WTC11 (cell line): ENCODE measurements around the gene SLU7. TPM values are rescaled to one million over a fixed set of nuclear protein-coding genes. Genes with fewer than 3 reads are reported as not detected.

Source experiments
- ATAC-seq: fragments of 200-7000 bp; cut with Tn5 transposase; 2 replicates; pipeline ENCODE4 v1.10.0; 2021; ENCODE audit warnings: mild to moderate bottlenecking, moderate library complexity
- CTCF ChIA-PET: fragments of 300-600 bp; sonication (Branson Sonifier 250); formaldehyde crosslinking; loops from one replicate; lab custom pipeline; 2021; ENCODE audit warnings: antibody characterized with exemption; lab: Charles Lee
- POLR2A ChIA-PET: fragments of 350-600 bp; sonication (Branson Sonifier 250); formaldehyde crosslinking; loops from one replicate; lab custom pipeline; 2021; ENCODE audit warnings: antibody characterized with exemption; lab: Charles Lee
- DNase-seq: peaks from one replicate; pipeline ENCODE4 v3.0.0; 2021; ENCODE audit warnings: low spot score
- H3K27ac Mint-ChIP-seq: 2 replicates; pipeline ENCODE4 v1.8.0; 2021; ENCODE audit warnings: mixed read lengths
- H3K27me3 Mint-ChIP-seq: 2 replicates; pipeline ENCODE4 v1.8.0; 2021; ENCODE audit warnings: low read depth, mild to moderate bottlenecking, moderate library complexity, mixed read lengths
- H3K36me3 Mint-ChIP-seq: 2 replicates; pipeline ENCODE4 v1.8.0; 2021; ENCODE audit warnings: mixed read lengths
- H3K4me1 Mint-ChIP-seq: 2 replicates; pipeline ENCODE4 v1.8.0; 2022; ENCODE audit warnings: mixed read lengths
- H3K4me3 Mint-ChIP-seq: 2 replicates; pipeline ENCODE4 v1.8.0; 2021; ENCODE audit warnings: mild to moderate bottlenecking, moderate library complexity, mixed read lengths
- H3K9me3 Mint-ChIP-seq: 2 replicates; pipeline ENCODE4 v1.8.0; 2021; ENCODE audit warnings: mixed read lengths
- CREB1 ChIP-seq: sonication (generic); formaldehyde crosslinking; IDR thresholded peaks from 2 replicates; pipeline ENCODE4 v1.8.0; 2023; ENCODE audit warnings: mild to moderate bottlenecking, missing genetic modification reagents
- ETV6 ChIP-seq: sonication (generic); formaldehyde crosslinking; IDR thresholded peaks from 2 replicates; pipeline ENCODE4 v1.8.1; 2022; ENCODE audit warnings: mild to moderate bottlenecking, missing genetic modification reagents
- FOXK1 ChIP-seq: sonication (generic); formaldehyde crosslinking; IDR thresholded peaks from 2 replicates; pipeline ENCODE4 v1.8.0; 2022; ENCODE audit warnings: mild to moderate bottlenecking, moderate library complexity, missing genetic modification reagents
- HMGA2 ChIP-seq: fragments of 250-450 bp; sonication (Bioruptor Pico); IDR thresholded peaks from 2 replicates; pipeline ENCODE4 v1.4.0; 2021; ENCODE audit warnings: mild to moderate bottlenecking, moderate library complexity
- KAT7 ChIP-seq: sonication (generic); formaldehyde crosslinking; IDR thresholded peaks from 2 replicates; pipeline ENCODE4 v1.8.1; 2023; ENCODE audit warnings: missing genetic modification reagents, mild to moderate bottlenecking, borderline replicate concordance
- MXD4 ChIP-seq: fragments of 250-450 bp; sonication (Bioruptor Pico); IDR thresholded peaks from 2 replicates; pipeline ENCODE4 v1.8.0; 2021; ENCODE audit warnings: mild to moderate bottlenecking, moderate library complexity, borderline replicate concordance
- NR2C2 ChIP-seq: sonication (generic); formaldehyde crosslinking; IDR thresholded peaks from 2 replicates; pipeline ENCODE4 v1.8.0; 2022; ENCODE audit warnings: mild to moderate bottlenecking, missing genetic modification reagents
- NR3C1 ChIP-seq: sonication (generic); formaldehyde crosslinking; conservative IDR thresholded peaks from 2 replicates; pipeline ENCODE4 v1.8.1; 2023; ENCODE audit warnings: low read depth, mild to moderate bottlenecking, missing genetic modification reagents
- RORB ChIP-seq: fragments of 250-450 bp; sonication (Bioruptor Pico); IDR thresholded peaks from 2 replicates; pipeline ENCODE4 v1.9.0; 2021; ENCODE audit warnings: mild to moderate bottlenecking
- TCF7 ChIP-seq: sonication (generic); formaldehyde crosslinking; IDR thresholded peaks from 2 replicates; pipeline ENCODE4 v1.8.0; 2022; ENCODE audit warnings: mild to moderate bottlenecking, low read depth, missing genetic modification reagents, moderate library complexity
- ZBTB21 ChIP-seq: sonication (generic); formaldehyde crosslinking; IDR thresholded peaks from 2 replicates; pipeline ENCODE4 v1.8.1; 2023; ENCODE audit warnings: mild to moderate bottlenecking, missing genetic modification reagents, borderline replicate concordance
- ZNF232 ChIP-seq: sonication (generic); formaldehyde crosslinking; IDR thresholded peaks from 2 replicates; pipeline ENCODE4 v1.8.0; 2022; ENCODE audit warnings: mild to moderate bottlenecking, missing genetic modification reagents
- ZNF263 ChIP-seq: sonication (generic); formaldehyde crosslinking; IDR thresholded peaks from 2 replicates; pipeline ENCODE4 v1.8.1; 2022; ENCODE audit warnings: low read depth, mild to moderate bottlenecking, moderate library complexity, missing genetic modification reagents
- total RNA-seq: library from RNA; stranded (reverse); gene quantifications from 3 replicates; pipeline ENCODE4 v1.2.3, GENCODE V29; 2021
- TF ChIP-seq, protein P1 (sequence below): fragments of 250-450 bp; sonication (Bioruptor Pico); IDR thresholded peaks from 2 replicates; pipeline ENCODE4 v1.9.0; 2021; ENCODE audit warnings: mild to moderate bottlenecking
- TF ChIP-seq, protein P2 (sequence below): sonication (generic); formaldehyde crosslinking; IDR thresholded peaks from 2 replicates; pipeline ENCODE4 v1.8.1; 2022; ENCODE audit warnings: mild to moderate bottlenecking, moderate library complexity, missing genetic modification reagents
- TF ChIP-seq, protein P3 (sequence below): sonication (generic); formaldehyde crosslinking; IDR thresholded peaks from 2 replicates; pipeline ENCODE4 v1.8.0; 2022; ENCODE audit warnings: mild to moderate bottlenecking, missing genetic modification reagents
- TF ChIP-seq, protein P4 (sequence below): sonication (generic); formaldehyde crosslinking; conservative IDR thresholded peaks from 2 replicates; pipeline ENCODE4 v1.8.1; 2023; ENCODE audit warnings: mild to moderate bottlenecking, low read depth, missing genetic modification reagents, moderate library complexity
- TF ChIP-seq, protein P5 (sequence below): sonication (generic); formaldehyde crosslinking; IDR thresholded peaks from 2 replicates; pipeline ENCODE4 v1.8.1; 2023; ENCODE audit warnings: mild to moderate bottlenecking, missing genetic modification reagents, moderate library complexity

Gene SLU7
- total RNA-seq, 1 experiment from 2014 or later, result 32.5 TPM

DNA sequence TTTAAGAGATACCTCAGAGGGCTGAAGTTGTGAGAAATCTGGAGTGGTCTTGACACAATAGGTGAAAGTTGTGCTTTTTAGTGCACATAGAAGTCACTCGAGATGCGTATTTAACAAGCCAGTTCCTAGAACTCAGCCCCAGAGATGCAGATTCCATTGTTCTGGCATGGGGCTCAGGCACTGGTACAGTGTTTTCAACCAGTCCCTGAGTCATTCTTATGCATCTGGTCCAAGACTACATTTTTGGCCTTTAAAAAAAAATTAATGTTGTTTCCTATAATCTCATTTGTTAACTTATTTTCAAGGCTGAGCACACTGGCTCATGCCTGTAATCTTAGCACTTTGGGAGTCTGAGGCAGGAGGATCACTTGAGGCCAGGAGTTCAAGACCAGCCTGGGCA, 32.4 kb upstream of the SLU7 start (continued):
- no peak for TF ChIP-seq KAT7 (CRISPR knock-in tag)
- TF ChIP-seq, protein P1, sequence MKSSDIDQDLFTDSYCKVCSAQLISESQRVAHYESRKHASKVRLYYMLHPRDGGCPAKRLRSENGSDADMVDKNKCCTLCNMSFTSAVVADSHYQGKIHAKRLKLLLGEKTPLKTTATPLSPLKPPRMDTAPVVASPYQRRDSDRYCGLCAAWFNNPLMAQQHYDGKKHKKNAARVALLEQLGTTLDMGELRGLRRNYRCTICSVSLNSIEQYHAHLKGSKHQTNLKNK (CRISPR knock-in tag), result no peak
- TF ChIP-seq TCF7, result no peak
- TF ChIP-seq ZNF232, result no peak
- no peak for TF ChIP-seq NR3C1 (CRISPR knock-in tag)

DNA sequence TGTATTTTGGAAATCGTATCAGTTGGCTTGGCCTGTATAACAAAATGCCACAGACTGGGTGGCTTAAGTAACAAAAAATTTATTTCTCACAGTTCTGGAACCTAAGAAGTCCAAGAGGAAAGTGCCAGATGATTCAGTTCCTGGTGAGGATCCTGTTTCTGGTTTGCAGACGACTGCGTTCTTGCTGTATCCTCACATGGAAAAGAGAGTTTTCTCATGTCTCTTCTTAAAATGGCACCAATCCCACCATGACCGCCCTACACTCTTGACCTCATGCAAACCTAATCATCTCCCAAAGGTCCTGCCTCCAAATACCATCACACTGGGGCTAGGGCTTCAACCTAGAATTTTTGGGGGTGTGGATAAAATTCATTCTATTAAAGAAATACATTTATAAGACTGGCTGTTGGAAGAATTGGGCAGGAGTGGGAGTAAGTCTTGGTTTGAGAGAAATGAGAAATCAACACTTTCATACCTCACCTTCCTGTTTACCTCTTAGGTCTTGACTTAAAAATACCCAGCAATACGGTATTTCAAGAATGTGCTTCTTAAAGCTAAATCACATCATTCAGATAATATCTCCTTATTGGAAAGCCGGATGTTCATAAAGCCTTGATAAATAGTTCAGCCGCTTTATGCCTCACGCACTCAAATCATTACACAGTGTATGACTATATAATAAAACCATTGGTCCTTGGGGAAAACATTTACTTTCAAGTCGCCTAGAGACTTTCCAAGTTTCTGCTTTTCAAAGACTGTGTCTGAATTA, 31.5 kb upstream of the SLU7 start:
- ChIA-PET CTCF (no interaction called here), POLR2A (no interaction called here)
- no peak for DNase-seq
- Mint-ChIP-seq H3K4me1 (no peaks in the 10 kb centered on the region), H3K36me3 (no peaks in the 10 kb centered on the region), H3K27me3 (no peaks in the 10 kb centered on the region; the same call in 1 of the 2 replicates), H3K27ac (no peak overlapping the region), H3K4me3 (no peak overlapping the region), H3K9me3 (peaks cover 18% of the 10 kb centered on the region; the same call in 1 of the 2 replicates)
- no peak for ATAC-seq
- no peak for TF ChIP-seq MXD4 (CRISPR knock-in tag)
- TF ChIP-seq, protein P2, sequence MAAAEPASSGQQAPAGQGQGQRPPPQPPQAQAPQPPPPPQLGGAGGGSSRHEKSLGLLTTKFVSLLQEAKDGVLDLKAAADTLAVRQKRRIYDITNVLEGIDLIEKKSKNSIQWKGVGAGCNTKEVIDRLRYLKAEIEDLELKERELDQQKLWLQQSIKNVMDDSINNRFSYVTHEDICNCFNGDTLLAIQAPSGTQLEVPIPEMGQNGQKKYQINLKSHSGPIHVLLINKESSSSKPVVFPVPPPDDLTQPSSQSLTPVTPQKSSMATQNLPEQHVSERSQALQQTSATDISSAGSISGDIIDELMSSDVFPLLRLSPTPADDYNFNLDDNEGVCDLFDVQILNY (CRISPR knock-in tag), result no peak
- TF ChIP-seq ETV6 (CRISPR knock-in tag), result no peak
- no peak for TF ChIP-seq ZBTB21 (CRISPR knock-in tag)
- TF ChIP-seq, protein P3, sequence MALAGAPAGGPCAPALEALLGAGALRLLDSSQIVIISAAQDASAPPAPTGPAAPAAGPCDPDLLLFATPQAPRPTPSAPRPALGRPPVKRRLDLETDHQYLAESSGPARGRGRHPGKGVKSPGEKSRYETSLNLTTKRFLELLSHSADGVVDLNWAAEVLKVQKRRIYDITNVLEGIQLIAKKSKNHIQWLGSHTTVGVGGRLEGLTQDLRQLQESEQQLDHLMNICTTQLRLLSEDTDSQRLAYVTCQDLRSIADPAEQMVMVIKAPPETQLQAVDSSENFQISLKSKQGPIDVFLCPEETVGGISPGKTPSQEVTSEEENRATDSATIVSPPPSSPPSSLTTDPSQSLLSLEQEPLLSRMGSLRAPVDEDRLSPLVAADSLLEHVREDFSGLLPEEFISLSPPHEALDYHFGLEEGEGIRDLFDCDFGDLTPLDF, result no peak
- TF ChIP-seq RORB, result no peak
- TF ChIP-seq, protein P4, sequence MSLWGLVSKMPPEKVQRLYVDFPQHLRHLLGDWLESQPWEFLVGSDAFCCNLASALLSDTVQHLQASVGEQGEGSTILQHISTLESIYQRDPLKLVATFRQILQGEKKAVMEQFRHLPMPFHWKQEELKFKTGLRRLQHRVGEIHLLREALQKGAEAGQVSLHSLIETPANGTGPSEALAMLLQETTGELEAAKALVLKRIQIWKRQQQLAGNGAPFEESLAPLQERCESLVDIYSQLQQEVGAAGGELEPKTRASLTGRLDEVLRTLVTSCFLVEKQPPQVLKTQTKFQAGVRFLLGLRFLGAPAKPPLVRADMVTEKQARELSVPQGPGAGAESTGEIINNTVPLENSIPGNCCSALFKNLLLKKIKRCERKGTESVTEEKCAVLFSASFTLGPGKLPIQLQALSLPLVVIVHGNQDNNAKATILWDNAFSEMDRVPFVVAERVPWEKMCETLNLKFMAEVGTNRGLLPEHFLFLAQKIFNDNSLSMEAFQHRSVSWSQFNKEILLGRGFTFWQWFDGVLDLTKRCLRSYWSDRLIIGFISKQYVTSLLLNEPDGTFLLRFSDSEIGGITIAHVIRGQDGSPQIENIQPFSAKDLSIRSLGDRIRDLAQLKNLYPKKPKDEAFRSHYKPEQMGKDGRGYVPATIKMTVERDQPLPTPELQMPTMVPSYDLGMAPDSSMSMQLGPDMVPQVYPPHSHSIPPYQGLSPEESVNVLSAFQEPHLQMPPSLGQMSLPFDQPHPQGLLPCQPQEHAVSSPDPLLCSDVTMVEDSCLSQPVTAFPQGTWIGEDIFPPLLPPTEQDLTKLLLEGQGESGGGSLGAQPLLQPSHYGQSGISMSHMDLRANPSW (CRISPR knock-in tag), result no peak
- TF ChIP-seq, protein P5, sequence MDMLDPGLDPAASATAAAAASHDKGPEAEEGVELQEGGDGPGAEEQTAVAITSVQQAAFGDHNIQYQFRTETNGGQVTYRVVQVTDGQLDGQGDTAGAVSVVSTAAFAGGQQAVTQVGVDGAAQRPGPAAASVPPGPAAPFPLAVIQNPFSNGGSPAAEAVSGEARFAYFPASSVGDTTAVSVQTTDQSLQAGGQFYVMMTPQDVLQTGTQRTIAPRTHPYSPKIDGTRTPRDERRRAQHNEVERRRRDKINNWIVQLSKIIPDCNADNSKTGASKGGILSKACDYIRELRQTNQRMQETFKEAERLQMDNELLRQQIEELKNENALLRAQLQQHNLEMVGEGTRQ (CRISPR knock-in tag), result no peak
- no peak for TF ChIP-seq ZNF263
- no peak for TF ChIP-seq CREB1 (CRISPR knock-in tag)
- no peak for TF ChIP-seq NR2C2 (CRISPR knock-in tag)
- TF ChIP-seq, protein P1 (CRISPR knock-in tag), result no peak
- no peak for TF ChIP-seq FOXK1 (CRISPR knock-in tag)
- TF ChIP-seq HMGA2 (CRISPR knock-in tag), result no peak
